Parathyroid adenoma (tissue), 2 donors: ENCODE measurements around the gene SLC5A3.

Experiments used
- H2AFZ ChIP-seq: fragments of 300-600 bp; sonication (generic); one replicate; pipeline ENCODE4 v1.7.0; 2017; ENCODE audit warnings: antibody characterized with exemption, mild to moderate bottlenecking
- H3K27ac ChIP-seq: fragments of 300-600 bp; sonication (generic); one replicate; pipeline ENCODE4 v1.7.0; 2017
- H3K27me3 ChIP-seq: fragments of 300-600 bp; sonication (generic); one replicate; pipeline ENCODE4 v1.7.0; 2017; ENCODE audit warnings: low read length; ENCODE audit not compliant: control insufficient read depth, insufficient read depth
- H3K36me3 ChIP-seq: fragments of 300-600 bp; sonication (generic); one replicate; pipeline ENCODE4 v1.7.0; 2017; ENCODE audit warnings: low read length; ENCODE audit not compliant: control insufficient read depth, insufficient read depth
- H3K4me1 ChIP-seq: fragments of 300-600 bp; sonication (generic); one replicate; pipeline ENCODE4 v1.7.0; 2017; ENCODE audit warnings: control low read depth
- H3K4me2 ChIP-seq: fragments of 300-600 bp; sonication (generic); one replicate; pipeline ENCODE4 v1.7.0; 2017; ENCODE audit warnings: low read length
- H3K4me3 ChIP-seq: fragments of 300-600 bp; sonication (generic); one replicate; pipeline ENCODE4 v1.7.0; 2017; ENCODE audit warnings: low read depth, low read length
- H3K79me2 ChIP-seq: fragments of 300-600 bp; sonication (generic); one replicate; pipeline ENCODE4 v1.7.0; 2017; ENCODE audit warnings: control low read depth
- H3K9ac ChIP-seq: fragments of 300-600 bp; sonication (generic); one replicate; pipeline ENCODE4 v1.7.0; 2017; ENCODE audit warnings: mild to moderate bottlenecking
- H3K9me3 ChIP-seq: fragments of 300-600 bp; sonication (generic); one replicate; pipeline ENCODE4 v1.7.0; 2017; ENCODE audit warnings: low read length; ENCODE audit not compliant: control insufficient read depth
- TF ChIP-seq, protein P1 (sequence below): fragments of 300-600 bp; sonication (generic); IDR thresholded peaks from one replicate; pipeline ENCODE4 v1.7.0; 2017; ENCODE audit warnings: antibody characterized with exemption, mild to moderate bottlenecking
- donor health status: primary hyperparathyroidism.

Gene SLC5A3

DNA sequence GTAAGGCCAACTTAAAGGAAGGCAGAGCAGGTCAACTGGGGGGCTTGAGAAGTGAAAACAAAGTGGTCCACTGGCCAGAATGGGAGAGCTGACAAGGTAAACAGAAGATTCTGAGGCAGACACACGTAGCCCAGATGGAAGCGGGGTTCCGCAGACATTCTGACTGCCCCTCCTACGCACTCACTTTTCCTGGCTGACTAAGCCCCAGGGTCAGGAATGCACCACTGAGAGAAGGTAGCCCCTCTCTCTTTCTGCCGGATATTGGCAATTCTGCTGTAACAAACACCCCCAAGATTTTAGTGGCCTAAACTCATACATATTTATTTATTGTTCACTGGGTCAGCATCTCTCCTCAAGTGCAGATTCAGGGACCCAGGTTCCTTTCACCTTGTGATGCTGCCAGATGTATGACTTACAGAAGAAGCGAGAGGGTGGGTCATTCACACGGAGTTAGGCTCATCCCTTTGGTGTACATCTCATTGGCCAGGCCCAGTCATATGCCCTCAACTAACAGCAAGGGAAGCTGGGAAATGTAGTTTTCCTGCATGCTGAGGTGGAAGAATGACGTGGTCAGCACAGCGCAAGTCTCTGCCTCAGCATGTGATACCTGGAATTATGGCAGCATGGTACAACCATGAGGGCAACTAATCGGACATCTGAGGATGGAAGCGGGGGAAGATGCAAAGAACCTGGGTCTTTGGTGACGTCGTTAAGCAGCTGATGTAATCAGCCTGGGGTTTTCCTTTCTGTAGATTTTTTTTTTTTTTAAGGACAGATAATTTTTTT lies 43.4 kb upstream of the SLC5A3 start:
- H3K9ac ChIP-seq, result no peak overlapping the region
- no peak overlapping the region for H3K4me2 ChIP-seq
- no peaks in the 10 kb centered on the region for H3K36me3 ChIP-seq
- no peaks in the 10 kb centered on the region for H3K9me3 ChIP-seq
- no peak overlapping the region for H3K27ac ChIP-seq
- no peaks in the 10 kb centered on the region for H3K79me2 ChIP-seq
- no peaks in the 10 kb centered on the region for H3K27me3 ChIP-seq
- no peaks in the 10 kb centered on the region for H3K4me1 ChIP-seq
- TF ChIP-seq, protein P1, sequence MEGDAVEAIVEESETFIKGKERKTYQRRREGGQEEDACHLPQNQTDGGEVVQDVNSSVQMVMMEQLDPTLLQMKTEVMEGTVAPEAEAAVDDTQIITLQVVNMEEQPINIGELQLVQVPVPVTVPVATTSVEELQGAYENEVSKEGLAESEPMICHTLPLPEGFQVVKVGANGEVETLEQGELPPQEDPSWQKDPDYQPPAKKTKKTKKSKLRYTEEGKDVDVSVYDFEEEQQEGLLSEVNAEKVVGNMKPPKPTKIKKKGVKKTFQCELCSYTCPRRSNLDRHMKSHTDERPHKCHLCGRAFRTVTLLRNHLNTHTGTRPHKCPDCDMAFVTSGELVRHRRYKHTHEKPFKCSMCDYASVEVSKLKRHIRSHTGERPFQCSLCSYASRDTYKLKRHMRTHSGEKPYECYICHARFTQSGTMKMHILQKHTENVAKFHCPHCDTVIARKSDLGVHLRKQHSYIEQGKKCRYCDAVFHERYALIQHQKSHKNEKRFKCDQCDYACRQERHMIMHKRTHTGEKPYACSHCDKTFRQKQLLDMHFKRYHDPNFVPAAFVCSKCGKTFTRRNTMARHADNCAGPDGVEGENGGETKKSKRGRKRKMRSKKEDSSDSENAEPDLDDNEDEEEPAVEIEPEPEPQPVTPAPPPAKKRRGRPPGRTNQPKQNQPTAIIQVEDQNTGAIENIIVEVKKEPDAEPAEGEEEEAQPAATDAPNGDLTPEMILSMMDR, result no peak
- no peak overlapping the region for H3K4me3 ChIP-seq
- H2AFZ ChIP-seq, result no peak overlapping the region

DNA sequence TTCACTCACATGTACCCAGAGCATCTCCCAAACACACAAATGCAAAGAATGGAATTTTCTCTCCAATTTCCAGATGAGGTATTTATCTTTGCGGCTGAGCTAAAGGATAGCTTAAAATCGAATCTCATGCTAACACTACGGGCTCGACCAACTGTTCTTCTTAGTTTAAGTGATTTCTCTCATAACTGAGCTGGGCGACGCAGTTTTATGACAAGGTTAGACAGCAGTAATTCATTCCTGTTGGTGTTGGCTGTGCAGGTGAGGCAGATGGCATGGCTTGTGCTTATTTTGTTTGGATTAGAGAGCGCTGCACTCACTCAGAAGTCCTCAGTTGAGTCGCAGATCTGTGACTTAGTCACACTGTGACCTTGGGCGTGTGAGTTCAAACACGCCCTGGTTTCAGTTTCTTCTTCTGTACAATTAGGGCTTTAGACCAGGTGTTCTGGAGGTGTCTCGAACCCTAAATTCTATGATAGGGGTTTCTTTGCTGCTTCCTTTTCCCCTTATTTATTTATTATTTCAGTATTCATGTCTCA lies 41.5 kb upstream of the SLC5A3 start:
- H3K9ac ChIP-seq, result no peak overlapping the region
- no peak overlapping the region for H3K4me3 ChIP-seq
- H2AFZ ChIP-seq, result no peak overlapping the region
- H3K4me2 ChIP-seq, result no peak overlapping the region
- no peaks in the 10 kb centered on the region for H3K9me3 ChIP-seq
- H3K79me2 ChIP-seq, result no peaks in the 10 kb centered on the region
- no peaks in the 10 kb centered on the region for H3K4me1 ChIP-seq
- H3K27ac ChIP-seq, result no peak overlapping the region
- TF ChIP-seq, protein P1, result no peak
- H3K36me3 ChIP-seq, result no peaks in the 10 kb centered on the region
- H3K27me3 ChIP-seq, result no peaks in the 10 kb centered on the region

DNA sequence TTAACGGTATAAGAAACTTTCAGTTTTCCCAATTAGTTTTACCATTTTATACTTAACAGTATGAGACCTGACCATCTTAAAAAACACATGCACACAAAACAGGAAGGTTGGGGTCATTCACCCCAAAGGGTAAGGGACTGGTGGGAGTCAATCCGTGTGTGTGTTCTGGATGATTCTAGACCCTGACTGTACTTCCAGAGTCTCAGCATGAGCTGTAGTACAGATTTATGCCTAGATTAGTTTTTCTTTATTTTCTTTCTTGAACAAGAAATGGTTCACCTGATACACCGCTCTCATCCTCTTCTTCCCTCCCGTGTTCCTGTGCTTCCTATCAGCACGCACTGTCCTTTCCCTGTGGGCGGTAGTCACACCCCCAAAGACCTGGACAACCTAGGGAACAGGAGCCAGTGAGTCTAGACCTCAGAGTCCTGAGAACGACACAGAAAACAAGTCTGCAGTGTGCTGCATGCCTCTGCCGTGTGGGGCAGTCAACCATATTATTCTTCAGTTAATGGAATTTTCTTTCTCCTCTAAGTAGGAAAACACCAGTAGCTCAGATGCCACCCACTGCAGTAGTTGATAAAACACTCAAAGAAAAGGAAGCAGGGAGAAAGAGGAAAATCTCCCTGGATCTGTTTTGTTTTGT lies 38.9 kb upstream of the SLC5A3 start:
- Histone ChIP-seq H3K27me3 (no peaks in the 10 kb centered on the region), H3K4me1 (no peaks in the 10 kb centered on the region), H2AFZ (no peak overlapping the region), H3K9me3 (no peaks in the 10 kb centered on the region), H3K79me2 (no peaks in the 10 kb centered on the region), H3K36me3 (no peaks in the 10 kb centered on the region), H3K9ac (no peak overlapping the region), H3K4me3 (no peak overlapping the region), H3K27ac (no peak overlapping the region), H3K4me2 (no peak overlapping the region)
- TF ChIP-seq, protein P1, result no peak

DNA sequence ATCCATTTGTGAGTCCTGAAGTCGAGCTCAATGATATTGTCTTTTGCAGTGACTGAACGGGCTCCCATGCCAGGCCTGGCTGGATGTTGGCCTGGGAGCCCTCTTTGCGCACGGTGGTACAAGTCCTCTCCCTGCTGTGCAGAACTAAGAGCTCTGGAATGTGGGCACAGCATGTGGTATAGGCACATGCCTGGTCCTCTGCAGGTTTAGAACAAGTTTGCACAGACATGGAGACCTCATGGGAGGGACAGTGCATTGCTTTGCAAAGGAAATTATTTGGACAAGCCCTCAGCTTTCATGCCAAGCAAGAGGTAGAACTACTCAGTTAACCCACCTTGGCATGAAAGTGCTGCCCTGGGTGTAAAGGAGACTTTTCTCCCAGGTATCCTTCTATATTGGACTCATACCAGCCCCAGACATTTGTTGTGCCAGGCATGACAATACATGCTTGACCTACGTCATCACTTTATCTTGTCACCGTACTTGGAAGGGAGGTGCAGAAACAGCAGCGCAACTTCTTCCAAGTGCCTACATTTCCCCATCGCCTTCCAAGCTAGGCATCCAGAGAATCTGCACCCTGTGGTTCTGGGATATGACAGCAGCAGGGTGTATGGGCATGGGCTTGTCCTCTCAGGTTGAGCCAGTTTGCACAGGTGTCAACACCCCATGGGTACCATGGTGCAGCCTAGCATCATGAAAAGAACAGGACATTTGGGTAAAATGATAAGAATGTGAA lies 37.6 kb upstream of the SLC5A3 start:
- Histone ChIP-seq H3K9me3 (no peaks in the 10 kb centered on the region), H3K4me1 (no peaks in the 10 kb centered on the region), H3K4me2 (no peak overlapping the region), H3K79me2 (no peaks in the 10 kb centered on the region), H3K4me3 (no peak overlapping the region), H3K27ac (no peak overlapping the region), H3K36me3 (no peaks in the 10 kb centered on the region), H3K9ac (no peak overlapping the region), H2AFZ (no peak overlapping the region), H3K27me3 (no peaks in the 10 kb centered on the region)
- TF ChIP-seq, protein P1, result no peak
